GM19324 (cell line): ENCODE measurements around the gene ARL15.

ENCODE experiments used
- ATAC-seq: cut with Tn5 transposase; IDR thresholded peaks from one replicate; pipeline ENCODE4 v1.9.1; 2021; ENCODE audit warnings: mild to moderate bottlenecking, moderate library complexity; ENCODE audit not compliant: unreplicated experiment, low FRiP score

ARL15 gene

DNA sequence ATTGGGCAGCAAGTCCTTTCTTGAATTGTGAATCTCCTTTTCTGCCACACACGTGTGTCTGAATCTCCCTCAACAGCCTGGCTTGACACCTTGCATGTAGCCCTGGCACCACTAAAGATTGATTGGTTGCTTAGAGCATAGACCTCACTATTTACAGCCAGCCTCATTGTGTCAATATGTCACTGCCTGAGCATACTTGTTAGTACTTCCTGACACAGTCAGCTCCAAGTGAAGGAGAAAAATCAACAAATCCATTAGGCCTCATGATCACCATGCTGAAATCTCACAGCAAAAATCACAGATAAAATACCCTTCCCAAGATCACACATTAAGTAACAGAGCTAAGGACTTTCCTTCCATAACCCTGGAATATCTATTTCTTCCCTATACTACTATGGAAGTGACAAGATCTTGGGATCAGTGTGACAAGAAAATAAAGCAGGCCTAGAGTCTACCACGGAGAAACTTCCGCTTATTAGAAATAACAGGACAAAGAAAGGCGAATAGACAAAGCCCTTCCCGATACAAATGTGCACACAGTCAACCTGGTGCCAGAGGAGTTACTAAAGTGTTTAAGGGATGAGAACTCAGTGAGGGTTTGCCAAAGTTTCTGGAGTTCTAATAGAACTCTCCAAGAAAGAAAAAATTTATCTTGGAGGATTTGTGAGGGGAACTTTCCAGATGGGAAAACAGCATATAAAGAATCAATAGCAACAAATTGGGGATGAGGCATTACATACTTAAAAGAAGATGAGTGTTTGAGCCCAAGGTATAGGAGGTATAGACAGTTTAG, 5.6 kb upstream of the ARL15 start:
- ATAC-seq = no peak

DNA sequence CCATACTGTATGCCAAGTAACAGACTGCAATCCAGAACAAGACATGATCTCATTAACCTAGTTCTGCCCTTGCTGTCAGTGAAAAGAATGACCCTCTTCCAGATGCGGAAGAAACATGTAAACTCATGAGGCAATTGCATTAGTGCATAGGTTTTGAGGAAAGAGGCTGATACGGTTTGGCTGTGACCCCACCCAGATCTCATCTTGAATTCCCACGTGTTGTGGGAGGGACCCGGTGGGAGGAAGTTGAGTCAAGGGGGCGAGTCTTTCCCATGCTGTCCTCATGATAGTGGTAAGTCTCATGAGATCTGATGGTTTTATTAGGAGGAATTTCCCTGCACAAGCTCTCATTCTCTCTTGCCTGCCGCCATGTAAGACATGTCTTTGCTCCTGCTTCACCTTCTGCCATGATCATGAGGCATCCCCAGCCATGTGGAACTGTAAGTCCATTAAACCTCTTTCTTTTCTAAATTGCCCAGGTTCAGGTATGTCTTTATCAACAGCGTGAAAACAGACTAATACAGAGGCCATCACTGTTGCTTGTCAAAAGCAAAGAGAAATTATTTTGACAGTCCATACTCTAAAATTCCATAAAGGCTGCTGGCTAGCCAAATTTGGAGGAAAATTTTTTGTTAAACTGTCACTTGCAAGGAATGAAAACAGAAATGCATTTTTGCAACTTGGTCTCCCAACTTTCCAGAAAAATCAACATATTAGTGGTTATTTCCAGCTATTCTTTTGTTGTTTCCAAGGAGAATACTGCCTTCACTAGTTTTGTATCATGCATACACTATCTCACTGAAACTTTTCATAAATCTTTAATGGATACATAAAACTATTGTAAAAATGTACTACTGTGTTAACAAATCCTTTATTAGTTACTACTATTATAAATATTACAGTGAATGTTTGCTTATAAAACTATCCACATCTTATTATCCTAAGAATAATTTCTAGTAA, 3.2 kb upstream of the ARL15 start:
- ATAC-seq = no peak

DNA sequence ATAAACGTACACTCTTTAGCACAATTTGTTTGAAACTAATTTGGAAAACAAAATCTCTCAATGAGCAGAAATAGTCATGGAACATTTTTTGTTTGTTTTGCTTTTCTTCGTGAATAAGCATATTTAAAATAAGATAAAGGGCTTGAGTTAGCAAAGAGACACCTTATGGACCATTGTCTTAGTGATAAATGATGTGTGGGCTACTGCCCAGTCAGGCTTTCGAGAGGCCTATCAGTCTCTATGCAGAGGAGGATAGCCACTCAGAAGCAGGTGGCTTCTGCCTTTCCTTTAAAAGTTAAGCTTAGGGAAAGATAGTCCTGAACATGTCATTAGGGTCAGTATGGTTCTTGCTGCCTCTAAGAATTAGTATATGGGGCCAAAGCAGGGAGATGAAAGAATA, 2.1 kb upstream of the ARL15 start:
- no peak for ATAC-seq

DNA sequence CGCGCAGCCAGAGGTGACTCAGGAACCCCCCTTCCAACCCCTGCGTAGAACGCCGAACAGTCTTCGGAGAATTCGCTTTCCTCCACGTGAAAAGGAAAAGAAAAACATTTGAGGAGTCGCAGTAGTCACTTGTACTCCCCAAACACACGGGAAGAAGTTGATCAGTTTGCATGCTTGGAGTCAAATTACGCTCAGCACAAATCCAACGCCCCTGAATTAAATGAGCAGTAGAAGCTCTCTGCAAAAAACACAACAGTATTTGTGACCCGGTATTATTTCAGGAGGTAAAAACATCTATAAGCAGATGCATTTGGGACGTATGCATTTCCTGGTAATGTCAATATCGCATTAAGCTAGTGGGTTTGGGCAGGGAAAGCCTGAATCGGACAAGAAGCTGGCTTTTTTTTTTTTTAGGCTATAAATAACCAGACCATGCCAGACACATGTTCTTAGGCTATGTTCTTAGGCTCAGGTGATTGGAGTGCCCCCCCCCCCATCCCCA, 854 bp upstream of the ARL15 start:
- no peak for ATAC-seq

DNA sequence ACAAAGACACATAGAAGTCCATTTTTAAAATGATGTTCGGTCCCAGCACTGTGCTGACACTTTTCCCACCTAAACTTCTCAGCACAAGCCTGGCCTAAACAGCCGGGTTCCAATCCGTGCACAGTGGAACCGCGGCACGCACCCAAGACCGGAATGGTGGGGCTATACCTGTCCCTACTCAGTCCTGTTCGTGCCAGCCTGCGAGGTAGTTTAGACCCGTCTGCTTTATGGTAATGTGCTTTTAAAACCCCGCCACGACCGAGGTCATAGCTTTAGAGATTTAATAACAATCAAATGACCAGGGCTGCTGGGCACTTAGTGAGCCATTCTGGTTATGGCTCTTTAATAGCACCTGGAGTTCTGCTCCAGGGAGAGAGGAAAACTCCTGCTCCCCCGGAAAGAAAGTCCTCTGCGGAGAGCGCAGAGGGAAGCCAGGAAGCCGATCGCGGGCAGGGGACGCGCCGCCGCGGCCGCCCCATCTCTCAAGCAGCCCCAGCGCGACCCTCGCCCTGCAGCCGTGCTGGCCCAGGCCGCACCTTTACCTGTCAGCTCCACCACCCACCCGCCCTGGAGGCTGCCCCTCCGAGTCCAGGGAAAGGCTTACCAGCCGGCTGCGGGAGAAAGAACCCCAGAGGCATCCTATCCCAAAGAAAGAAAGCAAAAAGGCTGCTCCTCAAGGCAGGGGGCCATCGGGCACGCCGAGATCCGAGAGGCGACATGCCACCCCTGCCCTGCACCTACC, 511 bp downstream of the ARL15 start:
- peak; percentile 27 for ATAC-seq

DNA sequence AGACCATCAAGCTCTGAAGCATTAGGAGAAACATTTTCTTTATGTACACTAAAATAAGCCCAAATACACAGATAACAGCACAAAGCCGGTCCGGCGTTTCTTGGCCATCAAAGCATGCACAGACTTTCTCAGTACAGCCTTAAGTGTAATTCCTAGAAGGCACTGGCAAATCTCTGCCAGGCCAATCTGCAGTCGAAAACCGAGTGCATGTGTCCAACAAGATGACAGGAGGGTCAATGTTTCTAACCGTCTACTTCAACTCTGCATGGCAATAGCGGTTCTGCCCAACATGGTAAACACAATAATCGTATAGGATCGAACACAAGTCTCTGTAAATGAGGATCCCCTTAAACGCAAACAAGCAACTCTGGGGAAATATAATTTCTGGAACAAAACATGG, 1.1 kb downstream of the ARL15 start:
- no peak for ATAC-seq

DNA sequence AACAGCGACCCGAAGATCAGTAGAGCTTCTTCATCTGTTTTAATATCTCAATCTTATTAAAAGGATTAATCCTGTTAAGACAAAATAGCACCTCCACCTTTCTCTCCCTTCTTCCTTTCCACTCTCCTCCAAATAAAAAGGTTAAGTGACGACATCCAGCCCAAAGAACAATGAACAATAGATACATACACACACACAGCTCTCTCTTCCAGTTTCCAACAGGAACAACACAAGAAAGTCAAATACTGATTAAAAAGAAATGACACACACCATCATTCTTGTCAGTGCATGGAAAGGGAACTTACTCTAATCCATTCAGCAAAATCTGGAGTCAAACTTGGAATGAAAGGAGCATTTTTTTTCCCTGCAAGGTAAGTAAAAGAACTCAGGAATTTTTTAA, 2.8 kb downstream of the ARL15 start:
- no peak for ATAC-seq

DNA sequence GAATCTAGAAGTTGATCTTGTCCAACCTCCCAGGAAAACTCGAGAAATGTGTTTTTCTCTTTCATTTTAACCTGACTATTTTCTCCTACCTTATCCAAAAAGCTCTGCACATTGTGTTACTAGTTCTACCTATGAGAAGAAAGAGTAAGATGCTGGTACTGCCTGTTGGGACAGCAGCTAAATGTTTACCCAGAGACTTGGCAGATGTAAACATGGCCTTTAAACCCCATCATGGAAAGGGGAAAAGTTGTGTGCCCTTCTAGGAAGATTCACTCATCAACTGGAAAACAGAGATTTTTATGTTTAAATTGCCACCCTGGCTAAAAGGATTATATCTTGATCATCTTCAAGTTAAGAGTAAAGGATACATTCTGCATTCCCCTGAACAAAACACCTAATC, 3.5 kb downstream of the ARL15 start:
- ATAC-seq = no peak

DNA sequence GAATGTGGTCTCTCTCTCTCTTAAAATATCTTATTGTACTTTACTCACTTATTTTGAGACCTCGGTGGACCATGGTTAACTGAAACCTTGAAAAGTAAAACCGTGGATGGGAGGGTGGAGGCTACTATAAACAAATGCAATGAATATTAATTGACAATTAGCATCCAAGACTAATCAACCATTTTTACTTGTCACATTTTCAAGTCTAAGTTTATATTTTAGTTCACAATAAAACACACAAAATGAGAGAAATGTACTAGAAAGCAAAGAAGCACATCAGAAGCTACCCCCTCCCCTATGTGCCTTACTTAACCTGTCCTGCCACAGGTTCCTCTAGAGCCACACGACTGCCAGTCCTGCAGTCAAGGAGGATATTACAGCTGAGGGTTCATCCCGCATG, 4.6 kb downstream of the ARL15 start:
- no peak for ATAC-seq

DNA sequence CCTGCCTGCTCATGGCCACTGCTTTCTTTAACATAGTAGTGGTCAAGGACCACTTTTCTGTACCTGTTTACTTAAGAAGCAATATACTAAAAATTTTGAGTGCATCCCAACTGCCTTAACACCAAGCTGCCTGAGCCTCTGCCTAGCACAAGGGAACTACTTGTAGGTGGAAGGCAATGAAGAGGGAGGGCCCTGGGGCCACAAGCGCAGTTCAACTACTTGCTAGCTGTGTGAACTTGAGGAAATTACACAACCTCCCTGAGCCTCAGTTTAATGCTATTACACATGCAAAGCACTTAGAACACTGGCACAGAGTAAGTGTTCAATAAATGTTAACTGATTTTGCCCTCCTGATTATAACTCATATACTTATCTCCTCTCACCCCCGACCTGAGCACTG, 6.3 kb downstream of the ARL15 start:
- ATAC-seq = no peak

DNA sequence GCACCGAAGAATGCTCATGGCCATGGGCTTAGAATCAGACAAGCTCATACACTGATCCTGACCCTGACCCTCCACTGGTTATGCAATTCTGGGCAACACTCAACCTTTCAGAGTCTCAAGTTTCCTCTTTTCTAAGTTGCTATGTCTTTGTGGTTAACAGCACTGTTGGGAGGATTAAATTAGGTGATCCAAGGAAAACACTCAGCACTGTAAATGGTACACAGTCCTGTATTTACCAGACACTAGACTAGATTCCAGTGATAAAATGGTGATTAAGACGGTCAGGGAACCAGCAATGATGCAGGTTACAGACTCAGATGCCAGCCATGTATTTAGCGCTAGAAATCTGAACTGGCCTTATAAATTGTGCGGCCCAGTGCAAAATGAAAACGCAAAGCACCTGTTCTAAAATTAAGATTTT, 8.1 kb downstream of the ARL15 start:
- no peak for ATAC-seq

DNA sequence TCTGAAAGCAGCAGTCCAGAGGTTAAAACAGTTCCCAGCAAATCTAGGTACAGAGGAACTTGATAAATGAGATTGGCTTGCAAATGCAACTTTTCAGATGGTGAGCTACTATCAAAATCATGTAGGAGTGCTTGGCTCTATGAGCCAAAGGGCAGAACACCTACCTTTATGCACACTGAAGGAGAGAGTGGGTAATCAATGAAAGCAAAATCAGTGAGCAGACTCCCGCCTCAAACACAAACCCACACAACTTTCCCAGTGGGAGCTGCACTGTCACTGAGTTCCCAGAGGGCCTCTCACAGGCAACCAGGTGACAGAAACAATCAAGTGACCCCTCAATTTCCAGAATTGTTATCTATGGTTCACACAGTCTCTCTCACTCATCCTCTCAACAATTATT, 8.5 kb downstream of the ARL15 start:
- no peak for ATAC-seq

DNA sequence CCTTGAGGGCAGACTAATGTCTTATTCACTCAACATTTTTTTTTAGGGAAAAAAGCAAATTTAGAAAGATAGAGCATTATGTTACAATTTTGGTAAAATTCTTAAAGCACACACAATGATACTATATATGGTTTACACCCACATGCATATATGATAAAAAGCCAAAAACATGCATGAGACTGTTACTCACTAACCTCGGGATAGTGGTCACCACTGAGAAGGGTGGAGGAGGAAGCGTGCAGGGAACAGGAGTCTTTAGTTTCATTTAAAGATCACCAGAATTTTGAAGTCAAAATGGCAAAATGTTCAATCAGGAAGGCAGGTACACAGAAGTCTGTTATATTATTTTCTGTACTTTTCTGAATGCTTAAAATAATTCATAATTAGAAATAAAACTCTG, 9.2 kb downstream of the ARL15 start:
- ATAC-seq = no peak

DNA sequence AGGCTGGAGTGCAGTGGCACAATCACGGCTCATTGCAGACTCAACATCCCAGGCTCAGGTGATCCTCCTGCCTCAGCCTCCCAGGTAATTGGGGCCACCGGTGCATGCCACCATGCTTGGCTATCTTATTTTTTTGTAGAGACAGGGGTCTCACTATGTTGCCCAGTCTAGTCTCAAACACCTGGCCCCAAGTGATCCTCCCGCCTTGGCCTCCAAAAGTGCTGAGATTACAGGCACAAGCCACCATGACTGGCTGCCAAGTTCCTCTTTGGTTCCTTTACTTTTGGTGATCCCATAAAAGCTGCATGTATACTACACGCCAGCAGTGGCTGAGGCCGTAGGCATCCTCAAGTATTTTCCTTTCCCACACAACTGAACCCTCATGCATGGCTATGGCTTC, 11.4 kb downstream of the ARL15 start:
- no peak for ATAC-seq

DNA sequence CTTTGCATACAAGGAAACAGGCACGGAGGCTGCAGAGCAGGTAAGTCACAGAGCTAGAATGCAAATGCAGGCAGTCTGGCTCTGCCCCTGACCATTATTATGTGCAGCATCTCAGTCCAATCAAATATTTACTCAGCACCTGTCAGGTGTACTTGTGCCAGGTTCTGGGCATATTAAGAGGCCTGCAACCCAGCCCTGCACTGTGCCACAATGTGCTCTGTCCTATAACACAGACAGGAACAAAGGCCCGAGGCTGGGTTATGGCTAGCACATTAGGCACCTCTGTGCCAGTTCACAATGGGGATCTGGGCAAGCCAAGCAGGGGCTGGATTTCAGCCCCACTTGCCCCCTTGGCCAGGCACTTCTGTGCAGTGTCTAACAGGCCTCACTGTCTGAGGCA, 14.0 kb downstream of the ARL15 start:
- no peak for ATAC-seq

DNA sequence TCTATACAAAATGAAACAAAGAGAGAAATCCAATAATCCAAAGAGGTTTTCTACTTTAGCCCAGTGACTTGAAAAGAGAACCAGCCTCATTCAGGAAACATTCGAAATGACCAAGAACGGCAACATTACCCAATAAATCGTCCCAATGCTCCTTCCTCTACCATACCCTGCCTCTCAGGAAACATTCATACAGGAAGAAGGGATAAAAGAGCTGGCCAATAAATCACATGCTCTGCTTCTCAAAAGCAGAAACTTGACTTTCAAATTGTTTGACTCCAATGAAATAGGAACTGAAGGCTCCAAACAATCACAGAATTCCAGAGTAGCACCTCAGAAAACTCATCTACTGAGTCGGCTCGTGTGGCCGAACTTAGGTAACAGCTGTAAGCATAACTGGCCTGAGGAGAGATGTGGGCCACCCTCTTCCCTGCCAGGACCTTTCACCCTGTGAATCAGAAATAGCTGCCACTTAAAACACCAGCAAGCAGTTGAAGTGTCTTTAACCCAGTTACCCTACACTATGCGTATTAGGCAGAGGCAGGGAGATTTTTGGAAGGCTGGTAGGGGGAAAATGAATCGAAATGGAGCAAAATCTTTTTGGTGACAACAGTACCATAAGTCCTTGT, 14.6 kb downstream of the ARL15 start:
- no peak for ATAC-seq

DNA sequence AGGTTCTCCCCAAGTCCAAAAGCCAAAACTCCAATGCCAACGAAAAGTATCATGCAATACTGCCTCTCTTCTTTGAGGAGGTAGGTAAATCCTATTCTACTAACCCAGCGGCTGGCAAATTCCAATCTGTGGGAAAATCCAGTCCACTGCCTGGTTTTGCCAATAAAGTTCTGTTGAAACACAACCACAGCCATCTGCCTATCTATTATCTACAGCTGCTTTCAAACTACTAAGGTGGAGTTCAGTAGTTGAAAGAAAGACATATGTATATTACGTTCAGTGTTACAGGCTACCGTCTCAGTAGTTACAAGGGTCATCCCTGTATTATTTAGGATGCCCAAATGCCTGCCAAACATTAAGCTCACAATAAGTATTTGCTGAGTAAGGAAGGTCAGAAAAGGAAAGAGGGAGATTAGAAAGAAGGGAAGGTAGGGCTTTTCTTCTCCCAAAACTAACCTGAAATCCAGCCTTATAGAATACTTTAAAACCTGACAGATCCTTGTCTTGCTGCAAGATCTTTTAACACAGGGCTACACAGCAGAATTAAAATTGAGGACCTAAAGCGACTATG, 16.2 kb downstream of the ARL15 start:
- ATAC-seq = no peak

DNA sequence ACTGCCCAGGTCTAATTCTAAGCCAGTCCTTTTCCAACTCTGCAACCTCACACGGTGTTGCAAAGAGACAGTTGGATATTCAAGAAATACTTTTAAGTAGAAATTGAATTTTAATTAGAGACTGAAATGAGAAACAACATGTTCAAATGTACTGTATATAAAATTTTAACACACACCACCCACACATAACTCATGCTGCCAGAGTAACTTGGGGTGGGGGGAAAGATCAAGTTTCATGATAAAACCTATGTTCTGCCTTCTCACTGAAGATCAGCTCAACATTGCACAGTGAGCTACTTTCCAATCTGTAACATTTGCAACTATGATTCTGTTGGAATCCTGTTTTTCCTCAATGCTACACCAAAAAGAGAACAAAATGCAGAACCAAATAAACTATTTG, 17.5 kb downstream of the ARL15 start:
- no peak for ATAC-seq

DNA sequence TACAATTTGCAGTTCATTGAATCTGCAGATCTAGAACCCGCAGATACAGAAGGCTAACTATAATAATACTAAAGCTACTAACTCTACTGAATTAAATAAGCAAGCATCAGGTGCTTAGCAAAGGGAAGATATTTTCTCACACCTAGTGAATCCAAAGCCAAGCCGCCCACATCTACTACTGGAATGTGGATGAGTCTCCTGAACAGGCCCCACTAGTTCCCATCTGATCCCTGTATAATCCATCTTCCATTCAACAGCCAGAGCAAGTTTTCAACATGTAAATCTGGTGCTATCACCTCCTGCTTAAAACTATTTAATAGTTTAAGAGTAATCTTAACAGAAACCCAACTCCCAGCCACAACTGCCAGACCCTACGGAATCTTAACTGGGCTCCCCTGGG, 18.9 kb downstream of the ARL15 start:
- no peak for ATAC-seq

DNA sequence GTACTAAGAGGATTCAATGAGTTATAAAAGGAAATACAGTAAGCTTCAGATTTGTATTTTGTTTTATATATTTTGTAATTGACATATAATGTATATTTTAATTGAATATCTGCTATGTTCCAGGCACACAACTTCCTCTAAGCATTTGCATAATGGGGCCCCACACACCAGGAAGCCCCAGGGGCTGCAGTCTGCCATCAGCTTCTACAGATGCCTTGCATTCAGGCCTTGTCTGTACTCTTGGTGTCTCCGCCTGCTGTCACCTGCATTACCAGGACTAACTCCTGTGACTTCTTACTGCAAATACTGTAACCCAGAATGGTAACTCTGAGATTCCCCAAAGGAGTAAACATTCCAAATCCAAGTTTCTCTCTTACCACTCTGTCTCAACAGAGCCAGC, 20.6 kb downstream of the ARL15 start:
- no peak for ATAC-seq
